Hepatic stellate cell (primary cell): ENCODE results near the gene PPP1R8.
"Not testable (repeated sequence)": the region's sequence is repeated elsewhere in the genome, so short reads cannot be mapped to it uniquely, and the experiment has no call there.

Source experiments
- DNase-seq: peaks from one replicate; pipeline ENCODE4 v3.0.0; 2011; ENCODE audit warnings: low spot score

Gene PPP1R8

GRCh38 chr1:27830621-27831440, at the start of gene PPP1R8:
Gene PPP1R8 (plus strand): TSS chr1:27830782. CDS start chr1:27830836, 54 bp downstream.
- peak; percentile 89 for DNase-seq

- no peak for DNase-seq
Measured at GRCh38 chr1:27782950-27783349, 47.6 kb upstream of the PPP1R8 start.

- DNase-seq, result no peak
Measured at GRCh38 chr1:27784700-27785099, 45.9 kb upstream of the PPP1R8 start.

GRCh38 chr1:27785781-27786455, 44.7 kb upstream of the PPP1R8 start:
- peak; percentile 31 for DNase-seq

DNA sequence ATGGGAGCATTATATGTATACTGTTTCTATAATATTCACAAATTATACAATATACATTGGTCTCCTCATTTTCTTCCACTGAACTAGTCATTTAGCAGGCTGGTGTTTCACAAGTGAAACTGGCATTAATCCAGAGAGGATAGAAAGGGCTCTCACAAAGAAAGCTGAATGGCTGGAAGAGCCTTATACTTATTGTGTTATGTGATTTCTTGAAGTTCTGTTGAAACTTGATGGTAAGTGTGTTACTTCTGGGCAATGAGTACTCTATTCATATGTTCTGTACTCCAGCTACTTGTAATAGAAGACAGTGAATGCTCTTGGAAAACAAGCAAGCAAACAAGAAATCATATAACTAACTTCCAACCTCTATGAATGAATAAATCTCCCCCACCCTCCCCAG, 42.7 kb upstream of the PPP1R8 start:
- no peak for DNase-seq

DNA sequence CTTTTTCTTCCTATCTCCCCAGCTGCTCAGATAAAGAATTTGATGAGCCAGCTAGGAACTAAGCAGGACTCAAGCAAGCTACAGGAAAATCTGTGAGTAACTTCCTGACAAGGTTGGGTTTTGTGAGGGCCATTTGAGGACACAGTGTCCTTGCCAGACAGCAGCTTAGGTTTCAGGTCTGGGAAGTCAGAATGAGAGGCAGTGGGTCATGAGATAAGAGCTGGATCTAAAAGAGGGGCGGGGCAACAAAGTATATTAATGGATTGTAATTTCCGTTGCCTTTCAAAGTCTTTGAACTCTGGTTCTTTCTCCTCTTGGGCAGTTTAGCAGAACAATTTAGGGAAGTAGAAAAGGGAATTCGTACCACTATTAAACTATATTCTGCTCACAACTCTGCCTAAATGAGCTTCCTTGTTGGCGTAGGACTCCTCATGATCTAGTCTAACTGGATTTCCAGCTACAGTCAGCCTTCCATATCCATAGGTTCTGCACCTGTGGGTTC, 41.0 kb upstream of the PPP1R8 start:
- peak; percentile 22 for DNase-seq

DNA sequence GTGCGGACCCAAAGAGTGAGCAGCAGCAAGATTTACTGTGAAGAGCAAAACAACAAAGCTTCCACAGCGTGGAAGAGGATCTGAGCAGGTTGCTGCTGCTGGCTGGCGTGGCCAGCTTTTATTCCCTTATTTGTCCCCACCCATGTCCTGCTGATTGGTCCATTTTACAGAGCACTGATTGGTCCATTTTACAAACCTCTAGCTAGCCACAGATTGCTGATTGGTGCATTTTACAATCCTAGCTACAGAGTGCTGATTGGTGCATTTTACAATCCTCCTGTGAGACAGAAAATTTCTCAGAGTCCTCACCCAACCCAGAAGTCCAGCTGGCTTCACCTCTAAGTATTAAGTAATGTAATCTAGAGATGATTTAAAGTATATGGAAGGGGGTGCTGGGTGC, 40.3 kb upstream of the PPP1R8 start:
- DNase-seq, result not testable (repeated sequence)

DNA sequence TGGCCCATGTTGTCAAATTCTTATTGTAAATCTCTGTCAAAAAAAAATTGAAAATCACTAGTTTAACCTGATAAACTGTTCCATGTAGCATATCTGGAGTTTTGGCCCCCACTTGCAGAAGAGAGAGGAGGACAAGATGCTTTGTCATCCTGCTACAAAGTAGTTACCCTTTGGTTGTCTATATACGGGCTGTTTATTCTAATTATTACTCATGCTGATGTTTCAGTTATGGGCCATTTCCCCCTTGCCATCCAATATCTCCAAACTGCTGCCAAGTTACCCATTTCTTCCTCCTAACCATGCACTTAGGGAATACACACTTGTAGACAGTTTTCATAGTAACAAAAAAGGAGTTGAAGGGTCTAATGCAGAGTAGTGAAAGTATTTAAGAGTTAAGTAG, 35.0 kb upstream of the PPP1R8 start:
- DNase-seq, result no peak

- DNase-seq, result no peak
Measured at GRCh38 chr1:27804791-27805190, 25.8 kb upstream of the PPP1R8 start.

GRCh38 chr1:27806758-27807157, 23.8 kb upstream of the PPP1R8 start:
- DNase-seq, result no peak

DNA sequence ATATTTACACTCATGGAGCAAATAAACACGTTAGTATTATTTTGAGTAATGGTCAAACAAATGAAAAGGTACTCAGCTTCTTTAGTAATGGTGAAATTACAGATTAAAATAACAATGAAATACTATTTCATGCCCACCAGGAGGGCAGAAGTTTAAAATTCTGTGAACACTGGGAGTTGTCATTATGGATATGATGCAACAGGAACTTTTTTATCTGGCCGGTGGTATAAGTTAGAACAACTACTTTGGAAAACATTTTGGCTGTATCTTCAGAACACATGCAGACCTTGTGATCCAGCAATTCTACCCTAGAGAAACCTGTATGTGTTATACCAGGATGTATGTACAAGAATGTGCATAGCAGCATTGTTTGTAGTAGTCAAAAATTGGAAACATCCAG, 23.2 kb upstream of the PPP1R8 start:
- no peak for DNase-seq

- not testable (repeated sequence) for DNase-seq
Measured at GRCh38 chr1:27808131-27808530, 22.5 kb upstream of the PPP1R8 start.

GRCh38 chr1:27809883-27810282, 20.7 kb upstream of the PPP1R8 start:
- DNase-seq, result no peak

DNA sequence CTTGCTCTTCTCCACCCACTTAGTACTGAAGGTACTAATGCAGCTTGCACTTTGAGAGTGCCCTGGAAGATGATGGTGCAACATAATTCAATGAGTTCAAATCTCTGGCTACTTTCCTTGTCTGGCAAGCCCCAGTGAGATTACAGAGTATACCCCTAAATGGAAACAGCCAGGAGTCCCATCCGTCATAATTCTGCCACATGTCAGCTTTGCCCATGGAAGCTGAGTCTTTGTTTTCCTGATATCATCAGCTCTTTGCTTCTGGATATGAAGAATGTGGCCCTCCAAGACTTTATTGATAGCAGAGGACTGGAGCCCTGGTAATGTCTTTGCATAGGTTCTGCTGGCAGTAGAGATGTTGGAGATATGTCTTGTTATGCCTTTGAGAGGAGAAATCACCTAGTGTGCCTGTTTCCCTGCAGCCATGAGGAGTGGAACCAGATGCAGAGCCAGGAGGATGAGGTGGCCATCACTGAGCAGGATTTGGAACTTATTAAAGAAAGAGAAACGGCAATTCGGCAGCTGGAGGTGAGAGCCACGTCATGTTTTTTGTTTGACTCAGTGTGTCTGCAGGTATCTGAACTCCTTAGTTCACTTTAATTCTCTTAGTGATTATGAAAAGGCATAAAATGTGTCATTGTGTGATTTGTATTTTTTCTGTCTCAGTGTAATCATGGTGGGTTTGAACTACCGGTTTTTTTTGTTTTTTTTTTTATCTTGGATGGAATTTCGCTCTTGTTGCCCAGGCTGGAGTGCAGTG, 18.7 kb upstream of the PPP1R8 start:
- no peak for DNase-seq

DNA sequence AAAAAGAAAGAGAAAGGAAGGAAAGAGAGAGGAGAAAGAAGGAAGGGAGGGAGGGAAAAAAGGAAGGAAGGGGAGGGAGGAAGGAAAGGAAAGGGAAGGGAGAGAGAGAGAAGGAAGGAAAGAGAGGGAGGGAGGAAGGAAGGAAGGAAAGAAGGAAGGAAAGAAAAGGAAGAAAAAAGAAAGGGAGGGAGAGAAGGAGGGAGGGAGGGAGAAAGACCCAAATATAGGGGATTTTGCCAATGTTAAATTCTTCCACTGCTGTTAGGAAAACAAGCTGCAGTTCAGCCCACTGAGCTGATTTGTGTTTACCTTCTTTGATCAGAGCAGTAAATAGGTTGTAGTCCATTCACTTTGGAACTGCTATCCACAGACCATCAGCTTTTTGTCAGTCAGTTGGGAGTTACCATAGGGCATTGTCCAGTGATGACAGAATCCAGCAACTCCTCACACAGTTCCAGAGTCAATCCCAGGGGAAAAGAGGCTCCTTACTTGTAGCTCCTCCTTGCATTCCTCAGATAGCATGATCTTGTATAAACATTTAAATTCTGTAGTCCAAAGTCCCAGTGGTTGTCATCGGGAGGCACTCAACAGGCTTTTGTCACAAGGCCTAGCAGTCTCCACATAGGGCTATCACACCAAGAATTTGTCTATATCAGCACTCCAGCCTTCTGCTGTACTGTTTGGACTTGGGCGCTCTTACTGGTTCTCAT, 13.5 kb upstream of the PPP1R8 start:
- DNase-seq, result peak; percentile 89

DNA sequence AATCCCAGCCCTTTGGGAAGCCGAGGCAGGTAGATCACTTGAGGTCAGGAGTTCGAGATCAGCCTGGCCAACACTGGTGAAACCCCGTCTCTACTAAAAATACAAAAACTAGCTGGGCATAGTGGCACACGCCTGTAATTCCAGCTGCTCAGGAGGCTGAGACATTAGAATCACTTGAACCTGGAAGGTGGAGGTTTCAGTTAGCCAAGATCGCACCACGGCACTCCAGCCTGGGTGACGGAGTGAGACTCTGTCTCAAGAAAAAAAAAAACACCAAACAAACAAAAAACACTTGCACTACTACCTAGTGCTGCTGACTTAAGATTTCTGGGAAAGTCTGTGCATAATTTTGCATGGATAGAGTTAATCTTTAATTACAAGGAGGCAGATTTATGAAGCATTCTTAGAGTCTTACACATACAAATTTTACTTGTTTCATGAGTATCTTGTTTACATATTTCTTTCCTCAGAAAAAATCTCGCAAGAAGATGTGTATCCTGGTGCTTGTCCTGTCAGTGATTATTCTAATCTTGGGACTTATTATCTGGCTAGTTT, 8.7 kb upstream of the PPP1R8 start:
- no peak for DNase-seq

DNA sequence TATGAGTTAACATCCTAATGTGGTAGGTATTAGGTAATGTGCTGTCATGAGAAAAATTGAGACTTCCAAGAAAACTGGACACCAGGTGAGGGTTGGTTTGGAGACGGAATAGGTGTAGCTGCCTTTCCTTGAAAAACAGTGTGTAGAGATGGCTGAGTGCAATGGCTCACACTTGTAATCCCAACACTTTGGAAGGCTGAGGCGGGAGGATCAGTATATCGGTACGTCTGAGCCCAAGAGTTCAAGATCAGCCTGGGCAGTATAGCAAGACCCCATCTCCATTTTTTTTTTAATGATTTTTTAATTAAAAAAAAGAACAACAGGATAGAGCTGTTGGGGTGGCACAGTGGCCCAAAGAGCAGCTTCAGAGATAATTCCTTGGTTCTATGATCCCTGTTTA, 6.8 kb upstream of the PPP1R8 start:
- no peak for DNase-seq

DNA sequence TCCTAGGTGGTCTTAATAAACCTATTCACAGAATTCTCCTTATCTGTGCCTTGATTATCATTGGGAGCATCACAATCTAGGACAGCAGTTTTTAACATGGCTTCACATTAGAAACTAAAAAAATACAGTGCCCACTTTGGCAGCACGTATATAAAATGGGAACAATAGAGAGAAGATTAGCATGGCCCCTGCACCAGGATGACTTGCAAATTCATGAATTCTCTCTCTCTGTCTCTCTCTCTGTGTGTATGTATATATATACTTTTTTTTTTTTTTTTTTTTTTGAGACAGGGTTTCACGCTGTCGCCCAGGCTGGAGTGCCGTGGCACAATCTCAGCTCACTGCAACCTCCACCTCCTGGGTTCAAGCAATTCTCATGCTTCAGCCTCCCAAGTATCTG, 6.2 kb upstream of the PPP1R8 start:
- DNase-seq, result no peak

DNA sequence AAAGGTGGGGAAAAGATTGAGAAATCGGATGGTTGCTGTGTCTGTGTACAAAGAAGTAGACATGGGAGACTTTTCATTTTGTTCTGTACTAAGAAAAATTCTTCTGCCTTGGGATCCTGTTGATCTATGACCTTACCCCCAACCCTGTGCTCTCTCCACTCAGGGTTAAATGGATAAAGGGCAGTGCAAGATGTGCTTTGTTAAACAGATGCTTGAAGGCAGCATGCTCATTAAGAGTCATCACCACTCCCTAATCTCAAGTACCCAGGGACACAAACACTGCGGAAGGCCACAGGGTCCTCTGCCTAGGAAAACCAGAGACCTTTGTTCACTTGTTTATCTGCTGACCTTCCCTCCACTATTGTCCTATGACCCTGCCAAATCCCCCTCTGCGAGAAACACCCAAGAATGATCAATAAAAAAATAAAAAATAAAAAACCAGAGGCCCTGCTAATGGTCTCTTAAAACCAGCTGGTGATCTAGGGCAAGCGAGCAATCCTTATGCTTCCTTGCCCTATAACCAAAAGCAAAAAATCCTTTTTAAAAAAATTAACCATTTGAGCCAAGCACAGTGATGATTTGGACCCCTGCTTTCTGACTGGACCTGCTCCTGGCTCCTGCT, 1.1 kb upstream of the PPP1R8 start:
- DNase-seq, result not testable (repeated sequence)

GRCh38 chr1:27831568-27832410, 1.2 kb downstream of the PPP1R8 start:
- no peak for DNase-seq
